SKM-1 treated with dmso at 0.1 percent for 144 hours (cell line): Measurements from ENCODE around the gene CHRND.

Experiments
- DNase-seq: peaks from one replicate; lab custom pipeline; 2025; ENCODE audit not compliant: unreplicated experiment; lab: John Stamatoyannopoulos, UW

Gene CHRND

DNA sequence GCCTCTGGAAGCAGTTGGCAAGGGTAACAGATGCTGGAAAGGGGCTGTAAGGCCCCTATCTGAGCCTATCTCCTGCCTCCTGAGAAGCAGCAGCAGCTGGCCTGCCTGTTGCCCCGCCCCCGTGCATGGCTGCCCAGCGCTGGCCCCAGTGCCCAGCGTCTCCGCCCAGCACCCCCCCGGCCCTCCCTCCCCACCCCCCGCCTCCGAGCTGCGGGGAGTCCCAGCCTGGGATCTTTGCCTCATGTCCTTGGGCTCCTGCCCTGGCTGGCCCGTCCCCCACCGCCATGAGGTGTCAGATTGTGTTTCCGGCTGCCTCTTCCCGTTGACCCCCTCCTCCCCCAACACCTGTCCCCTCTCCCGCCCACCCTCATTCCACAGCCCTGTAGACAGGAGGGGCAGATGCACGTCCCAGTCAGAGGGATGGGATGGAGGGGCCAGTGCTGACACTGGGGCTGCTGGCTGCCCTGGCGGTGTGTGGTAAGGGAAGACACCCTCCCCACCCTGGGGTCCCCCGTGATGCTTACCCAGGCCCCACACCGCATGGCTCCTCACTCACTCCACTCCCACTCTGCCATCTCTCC, at the start of gene CHRND:
Gene CHRND, plus strand, starts transcription at position 370 of the 581 bp plus-strand sequence. Its CDS starts 56 bp downstream, at position 426.
- DNase-seq = no peak

DNA sequence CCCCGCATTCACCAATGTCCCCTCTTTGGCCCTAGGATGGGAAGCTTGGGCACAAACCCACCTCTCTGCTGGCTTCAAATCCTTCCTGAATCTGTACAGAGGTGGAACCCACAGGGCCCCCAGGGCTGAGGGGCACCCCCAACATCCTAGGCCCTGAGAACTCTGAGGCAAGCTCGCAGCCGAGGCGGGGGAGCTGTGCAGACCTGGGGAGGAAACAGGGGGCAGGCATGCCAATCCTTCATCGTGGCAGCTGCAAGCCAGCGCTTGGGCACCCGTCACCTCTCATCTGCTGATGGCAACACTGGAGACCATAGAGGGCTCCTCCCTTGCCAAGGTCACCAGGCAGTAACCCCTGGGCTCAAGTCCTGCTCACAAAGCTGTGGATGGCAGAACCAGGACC, 49.2 kb upstream of the CHRND start:
- DNase-seq = no peak

DNA sequence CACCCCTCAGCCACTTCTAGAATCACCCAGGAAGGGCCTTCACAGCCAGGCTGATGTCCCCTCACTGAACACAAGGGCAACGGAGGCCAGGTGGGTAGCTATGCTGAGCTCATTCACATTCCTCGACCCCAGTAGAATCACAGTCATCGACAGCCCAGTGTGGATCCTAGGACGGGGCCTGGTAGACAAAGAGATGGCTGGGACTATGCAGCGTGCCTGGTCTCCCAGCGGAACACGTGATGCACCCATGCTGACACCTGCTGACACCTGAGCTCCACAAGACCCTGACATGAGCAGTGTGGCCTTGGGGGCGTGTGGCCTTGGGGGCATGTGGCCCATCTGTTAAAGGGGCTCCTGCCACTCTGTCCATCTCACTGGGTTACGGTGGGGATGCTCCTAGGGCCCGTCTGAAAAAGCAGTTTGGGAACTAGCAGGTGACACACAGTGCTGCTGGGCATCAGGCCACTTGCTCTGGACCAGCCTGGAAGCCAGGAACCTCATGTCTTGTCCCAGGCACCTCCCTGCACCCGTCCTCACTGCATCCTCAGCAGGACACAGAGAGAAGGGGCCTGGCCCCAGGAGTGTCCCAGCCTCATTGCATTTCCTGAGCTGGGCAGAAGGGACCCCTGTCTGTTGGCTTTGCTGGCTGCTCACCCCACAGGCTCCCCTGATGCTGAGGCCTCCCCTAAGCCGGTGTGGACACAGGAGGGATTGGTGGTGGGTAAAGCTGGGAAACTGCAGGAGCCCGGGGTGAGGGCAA, 48.0 kb upstream of the CHRND start:
- DNase-seq = no peak

DNA sequence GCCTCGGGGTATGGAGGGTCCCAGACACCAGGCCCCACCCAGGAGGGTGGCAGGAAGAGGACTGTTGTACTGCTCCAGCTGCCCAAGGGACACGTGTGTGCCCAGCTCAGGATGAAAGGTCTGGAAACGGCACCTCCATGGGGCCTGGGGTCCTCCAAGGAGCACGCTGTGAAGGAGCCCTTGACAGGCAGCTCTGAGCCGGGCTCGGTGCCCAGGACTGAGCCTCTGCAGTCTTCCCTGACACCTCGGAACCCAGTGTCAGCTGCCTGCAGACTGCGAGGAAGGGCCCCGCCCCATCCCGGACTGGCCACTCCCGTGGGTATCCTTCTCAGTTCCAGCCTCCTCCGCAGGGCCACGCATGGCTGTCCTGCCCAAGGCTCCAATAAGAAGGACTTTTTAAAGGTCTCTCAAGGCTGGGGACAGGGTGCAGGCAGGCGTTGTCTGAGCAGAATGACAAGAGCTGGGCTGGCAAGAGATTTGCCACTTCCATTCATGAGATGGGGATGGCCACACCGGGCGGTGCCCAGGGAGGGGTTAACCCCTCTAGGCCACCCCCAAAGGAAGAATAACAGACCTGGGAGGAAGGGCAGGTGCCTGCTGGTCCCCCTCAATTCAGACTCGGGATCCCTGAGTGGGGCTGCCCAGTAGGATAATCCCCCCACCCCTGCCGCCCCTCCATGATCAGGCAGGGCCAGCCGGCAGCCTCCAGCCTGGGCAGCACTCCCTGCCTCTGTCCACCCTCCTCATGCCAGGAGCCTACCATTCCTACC, 47.2 kb upstream of the CHRND start:
- no peak for DNase-seq

DNA sequence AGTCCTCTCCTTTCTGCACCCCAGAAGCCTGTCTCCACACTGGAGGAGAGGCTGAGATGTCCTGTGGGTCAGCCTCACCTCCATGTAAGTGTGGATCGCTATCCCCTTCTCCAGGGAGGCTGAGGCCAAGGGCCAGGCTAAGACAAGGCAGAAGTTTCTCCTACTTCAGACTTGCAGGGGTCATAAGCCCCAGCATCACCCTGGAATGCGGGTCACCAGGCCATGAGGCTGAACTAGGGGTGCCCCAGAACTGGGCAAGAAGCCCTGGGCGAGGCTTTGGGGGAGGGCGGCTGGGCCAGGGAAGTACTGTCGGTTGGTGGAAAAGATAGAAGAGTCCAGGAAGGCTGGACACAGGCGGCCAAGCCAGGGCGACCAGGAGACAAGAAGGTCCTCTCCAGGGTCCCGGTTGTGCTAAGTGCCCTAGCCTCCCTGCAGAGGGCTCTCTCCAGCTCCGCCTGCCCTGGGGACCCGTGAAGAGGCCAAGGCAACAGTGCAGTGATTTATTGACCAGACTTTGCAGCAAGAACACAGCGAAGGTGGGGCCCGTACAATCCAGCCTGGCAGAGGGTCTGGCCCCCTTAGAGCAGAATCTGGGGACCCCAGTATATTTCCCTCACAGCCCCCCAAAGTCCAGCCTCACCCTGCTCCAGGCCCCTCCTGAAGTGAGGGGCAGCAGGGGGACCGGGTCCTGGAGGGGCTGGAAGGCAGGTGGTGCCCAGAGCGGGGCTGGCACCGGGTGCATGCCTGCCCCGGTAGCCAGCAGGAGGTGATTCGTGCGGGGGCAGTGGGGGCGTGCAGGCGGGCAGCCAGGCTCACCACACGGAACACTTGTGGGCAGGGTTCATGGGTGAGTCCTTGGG, 46.4 kb upstream of the CHRND start:
- DNase-seq = no peak

DNA sequence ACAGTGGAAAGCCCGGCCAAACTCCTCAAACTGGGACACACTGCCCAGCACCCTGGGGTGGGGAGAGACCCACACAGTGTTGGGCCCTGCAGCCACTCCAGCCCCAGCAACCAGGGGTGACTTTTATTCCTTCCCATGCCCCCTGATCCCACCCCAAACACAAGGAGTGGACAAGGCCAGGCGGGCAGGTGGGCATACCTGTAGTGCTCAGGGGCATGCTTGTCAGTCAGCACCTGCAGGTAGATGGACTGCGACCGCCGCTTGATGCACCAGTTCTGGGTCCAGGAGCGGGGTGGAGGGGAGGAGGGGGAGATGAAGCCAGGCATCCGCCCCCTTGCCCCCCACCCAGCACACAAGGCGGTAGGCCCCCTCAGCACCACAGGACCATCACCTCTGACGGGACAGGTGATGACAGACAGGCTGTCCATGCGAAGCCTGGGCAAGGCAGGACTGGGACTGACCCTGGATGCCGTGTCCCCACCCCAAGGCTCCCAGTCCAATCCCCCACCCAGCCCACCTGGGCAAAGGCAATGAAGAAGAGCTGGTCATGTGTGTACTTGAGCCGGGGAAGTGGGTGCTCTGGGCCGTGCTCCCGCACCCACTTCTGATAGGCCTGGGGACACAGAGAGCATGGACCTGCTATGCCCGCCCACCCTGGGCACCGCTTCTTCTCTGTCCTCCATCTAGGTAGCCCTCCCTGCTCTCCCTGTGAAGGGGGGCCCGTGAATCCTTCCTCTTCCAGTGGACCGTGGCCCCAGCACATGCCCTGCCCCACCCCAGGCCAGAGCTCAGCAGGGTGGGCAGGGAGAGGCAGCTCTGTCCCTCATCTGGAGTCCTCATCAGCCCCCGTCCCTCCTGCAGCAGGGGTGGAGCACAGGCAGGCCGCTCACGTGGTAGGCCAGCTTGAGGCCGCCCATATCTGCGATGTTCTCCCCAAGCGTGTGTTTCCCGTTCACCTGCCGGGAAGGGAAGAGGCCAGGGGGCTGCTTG, 45.5 kb upstream of the CHRND start:
- no peak for DNase-seq

DNA sequence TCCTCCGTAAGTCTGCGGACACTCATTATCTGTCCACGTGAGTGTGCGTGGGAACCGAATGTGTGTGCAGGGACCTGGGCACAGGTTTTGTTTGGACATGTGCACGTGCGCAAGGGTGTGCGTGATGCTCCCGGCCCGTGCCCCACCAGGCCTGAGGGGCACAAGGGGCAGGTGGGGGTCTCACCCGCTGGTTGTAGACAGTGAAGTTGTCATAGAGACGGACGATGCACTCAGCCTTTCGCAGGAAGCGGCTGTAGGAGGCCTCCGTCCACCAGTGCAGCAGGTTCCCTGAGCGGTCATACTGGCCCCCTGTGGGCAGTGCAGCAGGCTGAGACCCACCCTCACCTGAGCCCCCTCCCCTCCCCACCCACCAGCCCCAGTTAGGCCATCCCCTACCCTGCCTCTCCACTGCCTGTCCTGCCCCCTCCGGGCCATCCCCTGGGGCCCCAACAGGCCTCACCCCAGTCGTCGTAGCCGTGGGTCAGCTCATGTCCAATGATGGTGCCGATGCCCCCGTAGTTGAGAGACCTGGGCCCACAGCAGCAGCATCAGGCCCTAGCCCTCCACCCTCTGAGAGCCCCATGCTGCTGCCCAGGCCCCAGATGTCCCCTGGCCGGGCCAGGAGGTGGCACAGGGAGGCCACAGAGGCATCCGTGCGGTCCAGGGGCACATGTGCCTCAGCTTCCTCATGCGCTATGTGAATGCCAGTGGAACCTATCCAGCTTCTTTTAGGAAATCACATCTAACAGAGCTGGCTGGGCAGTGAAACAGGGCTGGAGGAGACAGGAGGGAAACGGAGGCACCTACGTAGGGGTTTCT, 44.4 kb upstream of the CHRND start:
- no peak for DNase-seq

DNA sequence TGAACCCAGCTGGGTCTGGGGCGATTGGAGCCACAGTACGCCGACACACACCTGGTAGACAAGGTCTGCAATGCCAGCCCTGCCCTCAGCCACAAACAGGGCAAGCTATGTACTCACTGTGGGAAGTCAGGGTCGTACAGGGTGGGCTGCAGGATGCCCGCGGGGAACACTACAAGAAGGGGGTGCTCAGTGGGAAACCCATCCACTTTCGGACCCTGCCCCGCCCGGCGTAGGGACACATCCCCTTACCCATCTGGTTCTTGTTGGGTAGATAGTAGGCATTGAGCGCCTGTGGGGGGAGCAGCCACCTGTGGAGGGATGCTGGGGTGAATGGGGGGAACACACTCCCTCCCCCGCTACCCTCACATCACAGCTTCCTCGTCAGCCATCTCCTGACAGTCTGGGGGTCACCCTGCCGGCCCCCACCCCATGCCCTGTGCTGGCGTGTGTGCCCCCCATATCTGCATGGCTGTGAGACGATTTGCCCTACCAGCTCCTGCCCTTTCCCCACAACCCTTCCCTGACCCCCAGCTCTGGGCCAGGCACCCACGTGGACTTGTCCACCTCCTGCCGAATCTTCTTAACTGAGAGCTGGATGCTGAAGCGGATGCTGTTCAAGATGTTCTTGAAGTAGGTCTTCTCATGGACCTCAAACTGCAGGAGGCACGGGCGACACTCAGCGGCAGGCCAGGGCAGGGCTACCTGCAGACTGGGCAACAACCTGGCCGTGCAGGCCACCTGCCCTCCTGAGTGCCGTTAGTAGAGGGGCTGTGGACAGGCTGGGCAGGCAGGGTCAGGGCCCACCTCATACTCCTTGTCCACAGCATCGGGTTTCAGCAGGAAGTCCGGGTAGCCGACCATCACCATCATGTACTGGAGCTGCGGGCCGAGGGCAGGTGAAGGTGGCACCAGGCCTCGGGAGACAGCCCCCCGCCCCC, 43.4 kb upstream of the CHRND start:
- no peak for DNase-seq

DNA sequence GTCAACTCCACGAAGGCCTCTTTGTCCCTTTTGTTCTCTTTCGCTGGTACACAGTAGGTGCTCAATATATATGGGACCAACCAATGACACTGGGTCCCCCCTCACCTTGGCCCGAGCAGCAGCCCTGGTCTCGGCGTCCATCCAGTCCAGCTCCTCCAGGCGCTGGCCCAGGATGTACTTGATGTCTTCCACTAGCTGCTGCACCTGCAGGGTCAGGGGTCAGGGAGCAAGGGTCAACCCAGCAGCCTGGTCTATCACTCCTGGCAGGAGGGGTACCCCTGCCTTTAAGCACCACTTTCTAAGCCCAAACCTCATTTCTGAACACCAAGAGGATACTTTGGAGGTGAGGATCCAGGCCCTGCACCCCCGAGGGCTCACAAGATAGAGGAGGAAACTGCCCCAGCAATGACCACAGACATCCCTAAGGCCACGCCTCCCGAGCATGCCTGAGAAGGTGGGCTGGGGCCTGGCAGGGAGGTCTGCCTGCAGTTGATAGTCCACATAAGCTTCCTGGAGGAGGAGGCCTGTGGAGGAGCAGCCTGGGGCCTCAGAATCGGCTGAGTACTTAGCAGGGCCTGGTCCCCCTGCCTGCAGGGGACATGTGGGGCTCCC, 42.5 kb upstream of the CHRND start:
- DNase-seq = no peak

DNA sequence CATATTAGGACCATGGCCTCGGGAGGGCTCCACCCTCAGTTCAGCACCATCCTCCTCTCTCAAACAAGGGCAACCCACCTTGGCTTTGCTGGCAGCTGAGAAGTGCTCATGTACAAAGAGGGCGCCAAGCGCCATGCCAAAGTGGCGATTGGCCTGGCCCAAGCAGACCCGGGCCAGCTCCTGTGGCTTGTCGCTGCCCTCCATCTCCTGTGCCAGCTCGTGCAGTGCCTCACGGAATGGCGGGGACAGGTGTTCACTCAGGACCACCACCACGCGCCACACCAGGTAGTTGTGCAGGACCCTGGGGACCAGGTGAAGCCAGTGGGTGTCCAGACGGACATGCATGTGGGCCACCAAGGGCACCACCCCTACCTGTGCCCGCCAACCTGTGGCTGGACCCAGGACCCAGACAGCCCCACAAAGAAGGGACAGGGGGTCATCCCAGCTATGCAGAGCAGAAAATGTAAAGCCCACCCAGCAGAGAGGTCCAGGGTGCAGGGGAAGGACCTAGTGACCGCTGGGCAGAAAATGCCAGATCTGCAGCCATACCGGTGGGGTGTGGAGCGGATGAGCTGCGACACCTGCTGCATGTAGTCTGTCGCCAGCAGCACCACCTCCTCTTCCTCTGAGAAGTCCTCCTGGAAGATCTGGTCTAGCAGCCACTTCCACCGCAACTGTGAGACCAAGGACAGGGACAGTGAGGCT, 41.9 kb upstream of the CHRND start:
- no peak for DNase-seq

DNA sequence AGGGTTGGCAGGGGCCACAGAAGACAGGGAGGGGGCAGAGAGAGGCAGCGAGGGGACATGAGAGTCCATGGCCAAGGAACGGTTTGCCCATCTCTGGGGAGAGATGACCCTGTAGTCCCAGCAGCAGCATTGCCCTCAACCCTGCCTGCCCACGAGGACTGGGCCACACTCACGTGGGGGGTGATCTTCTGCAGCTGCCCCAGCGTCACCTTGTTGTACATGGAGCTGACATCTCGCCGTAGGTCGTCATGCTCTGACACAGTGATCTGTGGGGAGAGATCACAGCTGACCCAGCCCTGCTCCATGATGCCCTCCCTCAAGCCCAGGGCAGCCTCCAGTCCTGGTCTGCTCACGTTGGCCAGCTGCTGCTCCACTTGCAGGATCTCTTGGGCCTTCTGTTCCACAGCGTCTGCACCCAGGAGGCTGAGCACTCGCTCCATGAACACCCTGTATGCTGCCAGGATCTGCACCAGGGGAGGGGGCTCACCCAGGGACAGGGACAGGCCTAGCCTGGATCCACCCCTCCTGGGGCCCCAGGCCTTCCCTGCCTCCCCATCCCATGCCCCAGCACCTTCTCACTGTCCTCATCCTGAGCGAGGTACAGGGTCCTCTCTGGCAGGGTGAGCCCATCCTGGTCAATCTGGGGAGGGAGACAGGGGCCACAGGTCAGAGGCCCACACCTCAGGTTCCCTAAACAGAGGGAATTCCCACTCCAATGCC, 41.2 kb upstream of the CHRND start:
- DNase-seq = no peak

DNA sequence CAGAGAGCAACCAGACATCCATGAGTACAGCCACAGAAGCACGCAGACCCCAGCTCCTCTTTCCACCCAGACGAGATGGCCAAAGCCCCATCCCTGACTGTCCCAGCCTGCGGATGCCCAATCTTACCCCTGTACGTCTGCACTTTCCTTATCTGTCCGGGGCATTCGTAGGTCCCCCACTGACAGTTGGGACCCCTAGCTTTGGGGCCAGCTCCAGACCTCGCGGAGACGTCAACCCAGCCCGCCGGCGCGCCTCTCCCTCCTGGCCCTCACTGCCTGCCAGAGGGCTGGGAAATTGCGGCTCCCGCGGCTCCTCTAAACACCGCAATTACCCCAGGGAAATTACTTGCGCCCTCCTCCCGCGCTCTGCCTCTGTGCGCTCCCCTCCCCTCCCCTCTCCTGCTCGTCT, 40.6 kb upstream of the CHRND start:
- no peak for DNase-seq

DNA sequence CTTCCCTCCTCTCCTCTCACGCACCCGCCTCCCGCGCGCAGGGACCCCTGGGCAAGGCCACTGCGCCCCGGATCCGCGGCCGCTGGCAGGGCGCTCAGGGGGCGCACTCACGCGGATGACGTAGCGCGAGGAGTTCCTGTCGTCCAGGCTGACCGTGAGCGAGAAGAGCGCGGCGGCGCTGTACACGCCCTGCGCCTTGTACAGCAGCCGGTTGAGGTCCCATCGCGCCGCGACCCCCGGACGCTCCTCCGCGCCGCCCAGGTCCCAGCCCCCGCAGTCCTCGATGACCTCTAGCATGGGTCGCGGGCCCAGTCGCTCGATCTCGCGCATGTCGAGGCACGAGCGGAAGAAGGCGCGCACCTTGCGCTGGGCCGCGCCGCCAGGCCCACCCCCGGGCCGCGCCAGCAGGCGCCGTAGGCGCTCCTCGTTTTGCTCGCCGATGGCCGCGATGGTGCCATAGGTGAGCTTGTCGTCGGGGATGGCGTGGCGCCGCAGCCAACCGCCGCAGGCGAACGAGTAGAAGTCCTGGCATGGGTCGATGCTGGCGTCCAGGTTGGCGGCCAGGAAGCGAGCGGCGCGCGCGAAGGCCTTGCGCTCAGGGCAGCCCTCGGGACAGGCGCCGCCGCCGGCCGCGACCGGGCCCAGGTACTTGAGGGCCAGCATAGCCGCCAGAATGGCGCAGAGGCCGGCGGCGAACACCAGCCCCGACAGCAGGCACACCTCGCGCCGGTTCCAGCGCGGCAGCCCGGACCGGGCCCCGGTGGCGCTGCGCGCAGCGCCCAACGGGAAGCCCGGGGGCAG, 40.0 kb upstream of the CHRND start:
- no peak for DNase-seq

DNA sequence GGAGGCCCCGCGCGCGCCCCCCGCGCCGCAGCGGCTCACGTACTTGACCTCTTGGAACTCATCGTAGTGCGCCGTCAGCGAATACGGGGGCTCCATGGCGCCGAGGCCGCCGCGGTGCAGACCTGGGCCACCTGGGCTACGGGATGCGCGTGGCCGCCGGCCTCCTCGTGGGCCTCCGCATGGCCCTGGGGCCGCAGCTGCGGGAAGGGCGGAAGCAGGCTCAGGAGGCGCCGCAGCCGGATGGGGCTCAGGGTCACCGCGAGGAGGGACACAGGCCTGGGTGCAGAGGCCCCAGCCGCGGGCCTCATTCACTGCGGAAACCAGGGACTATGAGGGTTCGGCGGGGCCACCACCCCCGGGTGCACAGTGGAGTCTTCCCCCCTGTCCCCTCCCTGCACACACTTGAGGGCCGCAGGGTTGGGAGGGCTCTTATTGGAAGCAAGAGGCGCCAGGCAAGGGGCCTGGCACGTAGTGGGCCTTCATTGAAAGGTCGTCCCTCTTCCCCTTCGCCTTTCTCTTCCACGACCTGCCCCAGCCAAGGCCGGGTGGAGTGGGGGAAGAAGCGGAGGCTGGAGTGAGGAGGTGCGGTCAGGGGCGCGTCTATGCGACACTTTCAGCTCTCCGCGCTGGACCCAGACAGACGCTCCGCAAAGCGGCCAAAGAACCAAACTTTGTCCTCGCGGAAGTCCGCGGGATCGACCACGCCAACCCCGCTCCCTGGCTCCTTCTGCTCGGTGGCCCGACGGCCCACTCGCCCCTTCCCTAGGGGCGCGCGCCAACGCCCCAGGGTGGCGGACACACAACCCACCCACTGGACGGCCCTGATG, 39.2 kb upstream of the CHRND start:
- no peak for DNase-seq
